Activated CD4-positive, alpha-beta T cell treated with anti-CD3 and anti-CD28 coated beads, Interleukin-2, amount 50 U/mL, for 48 hours (primary cell): ENCODE measurements around the gene RHOF.

ENCODE experiments used
- DNase-seq, 2 experiments: peaks; one replicate each; pipeline ENCODE4 v3.0.0-alpha.2; 2020

Gene RHOF

DNA sequence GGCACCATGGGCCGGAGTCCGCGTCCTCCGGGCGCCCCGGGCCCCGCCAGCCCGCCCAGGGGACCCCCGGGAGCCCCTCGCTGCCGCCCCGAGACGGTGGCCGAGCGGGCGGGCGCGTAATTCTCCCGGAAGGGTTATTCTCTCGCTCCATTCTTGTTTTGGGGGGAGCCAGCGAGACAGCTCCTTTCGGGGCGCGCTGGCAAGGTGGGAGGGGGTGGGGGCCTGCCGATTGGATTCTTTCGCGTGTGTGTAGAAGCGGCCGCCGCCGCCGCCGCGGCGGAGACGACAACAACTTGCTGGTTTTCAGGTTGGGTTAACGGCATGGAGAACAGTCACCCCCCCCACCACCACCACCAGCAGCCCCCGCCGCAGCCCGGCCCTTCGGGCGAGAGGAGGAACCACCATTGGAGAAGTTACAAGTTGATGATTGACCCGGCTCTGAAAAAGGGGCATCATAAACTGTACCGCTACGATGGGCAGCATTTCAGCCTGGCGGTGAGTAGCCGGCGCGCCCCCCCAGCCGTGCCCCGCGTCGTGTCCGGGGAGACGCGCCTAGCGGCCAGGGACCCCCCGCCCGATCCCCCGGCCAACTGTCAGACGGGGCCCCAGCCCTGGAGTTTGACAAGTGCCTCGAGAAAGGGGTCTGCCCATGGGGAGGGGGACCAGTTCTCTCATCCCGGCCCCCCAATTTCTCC, 11.1 kb upstream of the RHOF start:
- peak; percentile 54 to 56 for DNase-seq

DNA sequence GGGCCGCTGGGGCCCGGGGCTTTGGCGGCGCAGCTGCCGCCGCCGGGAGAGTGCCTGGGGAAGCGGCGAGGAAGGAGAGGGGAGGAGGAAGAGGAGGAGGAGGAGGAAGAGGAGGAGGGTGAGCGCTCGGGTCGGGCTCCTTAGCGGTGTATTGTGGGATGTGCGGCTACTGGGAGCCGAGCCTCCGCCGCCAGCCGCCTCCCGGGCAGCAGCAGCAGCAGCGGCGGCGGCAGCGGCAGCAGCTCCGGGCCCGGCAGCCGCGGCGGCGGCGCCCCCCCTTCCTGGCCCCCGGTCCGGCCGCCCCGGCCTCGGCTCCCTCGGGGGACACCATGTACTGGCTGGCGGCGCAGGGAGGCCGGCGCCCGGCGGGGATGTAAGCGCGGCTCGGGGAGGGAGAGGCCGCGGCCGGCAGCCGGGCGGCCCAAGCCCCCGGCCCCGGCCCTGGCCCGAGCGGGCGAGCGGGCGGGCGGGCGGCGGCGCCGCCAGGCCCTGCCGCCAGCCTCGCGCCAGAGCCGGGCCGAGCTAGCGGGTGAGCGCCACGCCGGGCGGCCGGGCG, 10.5 kb upstream of the RHOF start, which contains the start of gene SETD1B:
TSS of gene SETD1B (plus strand) at position 149 of the 556 bp plus-strand sequence. CDS start 729 bp downstream, outside the sequence.
- DNase-seq = peak; percentile 63 to 71

DNA sequence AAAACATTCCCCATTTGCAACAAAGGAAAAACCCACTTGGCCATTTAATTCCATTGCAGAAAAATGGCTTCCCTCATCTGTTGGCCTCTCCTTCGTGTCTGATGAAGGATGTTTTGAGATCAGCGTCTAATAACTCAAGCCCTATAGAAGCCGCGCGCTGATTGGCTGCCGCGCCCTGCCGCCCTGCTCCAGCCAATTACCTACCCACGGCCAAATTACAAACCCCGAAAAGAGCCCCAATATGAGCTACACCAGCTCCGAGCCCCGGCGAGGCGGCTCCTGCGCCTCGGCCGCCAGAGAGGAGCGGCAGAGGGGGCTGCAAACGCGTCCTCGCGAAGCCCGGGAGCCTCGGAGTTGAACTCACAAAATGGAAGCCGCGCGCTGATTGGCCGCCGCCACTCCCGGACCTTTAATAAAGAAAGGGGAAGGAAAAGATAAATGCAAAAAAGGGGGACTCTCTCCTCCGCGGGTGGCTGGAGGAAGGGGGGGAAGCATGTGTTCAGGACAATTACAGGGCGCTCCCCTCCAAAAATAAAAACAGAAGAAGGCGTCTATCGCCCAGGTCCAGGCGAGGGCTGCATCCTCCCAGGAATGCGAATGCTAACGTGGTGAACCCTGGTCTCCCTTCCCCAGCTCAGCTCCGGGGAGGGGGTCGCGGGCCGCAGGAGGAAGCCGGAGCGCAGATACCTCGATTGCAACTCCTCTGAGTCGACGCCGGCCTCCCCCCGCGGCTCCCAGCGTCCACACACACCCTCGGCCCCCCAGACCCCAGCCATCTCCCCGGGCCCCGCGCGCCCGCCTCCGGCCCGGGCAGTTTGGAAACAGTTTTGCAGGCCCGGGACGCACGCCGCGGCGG, 9.6 kb upstream of the RHOF start:
- peak; percentile 86 to 90 for DNase-seq

DNA sequence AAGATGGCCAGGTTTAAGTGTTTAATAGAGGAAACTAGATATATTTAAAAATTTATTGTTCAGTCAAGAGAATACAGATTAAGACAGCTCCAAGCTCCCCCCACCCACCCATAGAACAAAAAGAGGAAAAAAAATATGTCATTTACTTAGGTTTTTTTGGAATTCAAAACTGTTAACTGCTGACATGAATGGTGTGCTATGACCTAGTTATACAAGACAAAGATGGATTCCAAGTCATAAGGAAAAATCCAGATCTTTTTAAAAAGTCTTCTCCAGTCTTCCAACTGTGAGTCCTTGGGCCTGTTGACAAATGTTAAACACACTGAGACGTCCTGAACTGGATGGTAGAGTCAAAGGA, 9.0 kb upstream of the RHOF start:
- DNase-seq = no peak

DNA sequence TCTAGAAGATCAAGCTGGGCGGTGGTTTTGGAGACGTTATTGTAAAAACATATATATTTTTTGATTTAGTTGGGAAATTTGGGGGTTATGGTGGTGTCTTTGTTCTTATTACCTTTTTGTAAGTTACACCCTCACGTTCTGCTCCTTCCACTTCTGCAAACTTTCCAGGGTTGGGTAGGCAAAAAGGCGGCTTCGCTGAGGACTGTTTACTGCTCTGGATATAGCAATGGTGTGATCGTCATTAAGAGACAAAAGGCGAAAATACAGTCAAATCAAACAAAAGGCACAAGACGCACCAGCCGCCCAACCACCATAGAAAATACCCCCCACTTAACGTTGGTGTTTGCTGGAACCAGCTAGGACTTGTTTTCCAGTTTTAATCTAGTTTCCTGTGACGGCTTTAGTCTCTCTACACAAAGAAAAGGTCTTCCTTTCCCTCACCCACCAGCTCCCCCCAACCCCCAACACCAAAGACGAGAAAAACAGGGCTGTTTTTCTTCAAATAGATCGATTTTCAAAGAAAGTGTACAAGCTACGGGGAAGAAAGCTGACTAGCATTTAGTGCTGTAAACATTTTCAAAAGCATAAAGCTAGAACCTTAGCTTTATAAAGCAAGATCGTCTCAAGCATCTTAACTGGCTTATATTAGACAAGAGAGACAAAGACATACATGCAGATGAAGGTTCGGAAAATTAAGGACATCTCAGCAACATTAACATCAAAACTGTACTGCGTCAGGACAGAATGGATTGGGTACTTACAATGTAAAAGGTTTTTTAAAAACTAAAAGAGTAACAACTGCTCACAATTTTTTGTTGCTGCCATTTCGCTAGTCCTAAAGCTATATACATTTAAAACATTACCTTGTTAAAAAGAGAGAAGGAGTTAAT, 8.4 kb upstream of the RHOF start:
- DNase-seq = peak in 1 of 2 experiments; percentile 49

DNA sequence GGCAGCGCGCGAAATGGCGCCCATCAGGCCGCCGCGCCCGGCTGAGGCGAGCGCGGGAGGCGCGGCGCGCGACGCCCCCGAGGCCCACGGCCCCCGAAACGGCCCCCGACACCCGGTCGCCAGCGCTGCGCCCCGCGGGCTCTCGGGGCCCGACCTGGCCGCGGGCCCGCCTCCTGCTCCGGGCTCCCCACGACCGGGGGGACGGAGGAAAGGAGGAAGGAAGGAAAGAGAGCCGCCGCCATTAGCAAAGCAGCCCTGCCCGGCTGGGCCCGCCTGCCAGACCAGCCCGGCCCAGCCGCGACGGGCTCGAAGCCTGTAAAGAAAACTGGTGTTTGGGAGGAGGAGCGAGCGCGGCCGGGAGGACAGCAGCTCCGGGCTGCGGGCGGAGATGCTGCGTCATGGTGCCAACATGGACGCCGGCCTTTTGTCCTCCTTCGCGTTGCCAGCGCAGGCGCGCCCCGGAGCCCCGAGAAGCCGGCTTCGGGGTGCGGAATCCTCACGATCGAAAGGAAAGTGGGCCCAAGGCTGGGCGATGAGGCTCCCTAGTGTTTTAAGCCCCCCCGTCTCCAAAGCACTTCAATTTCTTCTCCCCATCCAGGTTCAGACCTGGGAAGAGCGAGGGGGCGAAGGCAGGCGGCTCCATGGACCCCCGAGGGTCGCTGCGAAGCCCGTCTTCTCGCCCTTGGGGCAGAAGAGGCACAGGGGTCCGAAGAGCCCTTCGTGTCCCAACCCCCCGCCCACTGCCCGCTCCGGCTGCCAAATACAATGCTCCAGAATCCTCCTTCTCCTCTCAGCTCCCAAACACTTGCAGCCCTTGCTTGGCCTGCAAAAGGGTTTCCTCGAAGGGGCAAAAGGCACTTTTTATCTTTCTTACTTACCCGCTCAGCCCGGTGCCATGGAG, 7.5 kb upstream of the RHOF start:
- peak; percentile 67 to 74 for DNase-seq

DNA sequence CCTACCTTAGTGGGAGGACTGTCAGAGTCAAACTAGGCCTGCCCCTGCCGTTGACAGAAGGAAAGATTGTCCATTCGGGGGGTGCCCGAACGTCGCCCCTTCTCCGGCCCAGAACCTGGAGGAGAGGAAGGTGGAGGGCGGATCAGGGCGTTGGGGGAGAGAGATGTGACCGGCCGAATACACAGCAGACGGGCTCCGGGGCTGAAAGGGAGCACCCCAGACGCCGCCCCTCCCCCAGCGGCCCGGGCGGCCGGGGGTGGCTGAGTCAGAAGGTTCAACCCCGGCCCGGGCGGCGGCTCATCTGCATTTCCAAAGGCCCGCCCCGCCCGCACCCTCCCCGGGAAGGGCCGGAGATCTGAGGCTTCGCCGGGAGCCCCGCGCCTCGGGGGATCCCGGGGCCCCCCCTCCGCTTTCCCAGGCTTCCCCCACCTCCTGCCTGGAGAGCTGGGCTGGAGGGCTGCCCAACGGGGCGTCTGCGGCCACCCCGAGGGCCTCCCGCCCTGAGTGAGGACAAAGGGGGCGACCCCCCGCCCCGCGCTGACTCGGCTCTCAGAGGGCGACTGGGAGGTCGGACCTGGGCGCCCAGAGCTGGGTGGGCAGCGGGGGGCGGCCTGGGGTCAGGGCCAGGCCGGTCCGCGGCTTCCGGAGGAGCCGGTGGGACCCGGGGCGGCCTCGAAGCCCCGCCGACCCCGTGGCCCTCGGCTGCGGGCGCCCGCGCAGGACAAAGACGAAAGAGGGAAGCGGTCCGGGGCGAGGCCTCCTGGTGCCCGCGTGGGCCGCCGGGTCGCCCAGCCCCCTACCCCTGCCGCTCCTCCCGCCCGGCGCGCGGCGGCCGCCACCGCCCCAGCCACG, 6.6 kb upstream of the RHOF start:
- peak; percentile 84 to 86 for DNase-seq

DNA sequence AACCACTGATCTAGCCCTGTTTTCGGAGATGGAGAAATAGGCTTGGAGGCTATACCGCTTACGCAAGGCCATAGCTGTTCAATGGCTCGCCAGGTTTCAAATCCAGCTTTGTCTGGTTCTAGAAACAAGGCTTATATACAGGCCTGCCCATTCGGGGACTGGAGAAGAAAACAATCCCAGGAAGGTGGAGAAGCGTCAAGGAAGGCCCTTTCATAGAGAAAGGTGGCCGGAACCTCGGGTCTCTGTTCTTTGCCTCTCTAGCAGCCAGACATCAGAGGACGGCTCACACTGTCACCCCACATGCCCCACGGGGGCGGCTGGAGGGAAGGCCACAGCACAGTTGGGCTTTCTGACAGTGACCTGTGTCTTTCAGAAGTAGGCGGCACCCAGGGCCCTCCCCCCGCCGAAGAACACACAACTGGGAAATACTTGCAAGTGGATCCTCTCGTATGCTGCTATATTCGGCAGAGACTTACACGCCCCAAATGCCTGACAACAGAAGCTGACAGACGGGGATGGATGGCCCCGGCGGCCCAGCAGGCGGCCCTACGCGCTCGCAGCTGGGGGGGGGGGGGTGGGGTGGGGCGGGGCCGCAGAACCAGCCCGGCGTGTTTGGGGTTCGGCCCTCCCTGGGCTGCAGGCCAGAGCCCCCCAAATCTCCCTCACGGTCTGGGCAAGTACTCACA, 5.8 kb upstream of the RHOF start:
- peak; percentile 66 to 77 for DNase-seq

DNA sequence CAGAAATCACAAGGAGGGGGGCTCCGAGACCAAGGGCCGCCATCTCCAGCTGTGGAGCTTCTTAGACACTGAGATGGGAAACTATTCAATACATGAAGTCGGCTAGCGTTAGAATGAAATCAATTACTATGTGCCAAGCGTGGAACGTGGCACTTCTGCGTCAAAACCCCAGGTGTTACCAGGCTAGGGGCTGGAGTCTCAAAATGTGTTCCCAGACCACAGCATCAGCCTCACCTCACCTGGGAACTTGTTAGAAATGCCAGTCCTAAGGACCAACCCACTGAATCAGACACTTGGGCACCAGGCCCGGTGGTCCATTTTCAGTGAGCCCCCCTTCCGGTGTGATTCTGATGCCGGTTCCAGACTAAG, 5.3 kb upstream of the RHOF start:
- DNase-seq = no peak

DNA sequence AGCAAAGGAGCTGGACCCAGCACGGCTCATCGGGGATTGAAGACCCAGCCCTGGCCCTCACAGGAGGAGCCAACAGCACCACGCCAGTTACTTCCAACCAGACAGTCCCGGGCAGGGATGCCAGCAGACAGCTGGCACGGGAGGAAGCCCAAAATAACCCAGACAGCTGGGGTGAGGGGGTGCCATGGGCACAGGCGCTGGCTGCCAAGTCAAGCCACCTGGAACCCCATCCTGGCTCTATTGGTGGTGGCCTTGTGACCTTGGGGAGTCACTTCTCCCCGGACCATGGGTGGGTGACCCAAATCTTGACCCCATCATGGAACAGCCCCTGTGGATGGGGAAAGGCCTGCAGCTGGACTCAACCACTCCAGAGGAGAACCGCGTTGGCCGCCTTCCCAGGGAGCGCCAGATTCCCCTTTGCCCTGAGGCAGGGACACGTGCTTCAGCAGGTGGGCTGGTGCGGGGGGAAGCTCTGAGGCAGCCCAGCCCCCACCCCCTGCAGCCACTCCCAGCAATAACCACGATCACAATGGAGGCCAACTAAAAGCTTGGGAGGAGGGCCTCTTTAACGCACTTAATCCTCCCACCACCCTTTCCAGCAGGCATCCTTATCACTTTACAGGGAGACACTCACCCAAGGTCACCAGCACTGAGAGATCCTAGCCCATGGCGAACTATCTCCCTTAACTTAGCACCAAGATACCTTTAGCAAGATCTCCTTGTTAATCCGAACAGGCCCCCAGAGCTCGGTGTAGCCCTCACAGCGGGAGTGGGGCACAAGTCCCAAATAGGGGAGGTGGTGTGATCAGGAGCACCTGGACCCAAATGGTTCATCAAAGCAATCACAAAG, 4.7 kb upstream of the RHOF start:
- no peak for DNase-seq

DNA sequence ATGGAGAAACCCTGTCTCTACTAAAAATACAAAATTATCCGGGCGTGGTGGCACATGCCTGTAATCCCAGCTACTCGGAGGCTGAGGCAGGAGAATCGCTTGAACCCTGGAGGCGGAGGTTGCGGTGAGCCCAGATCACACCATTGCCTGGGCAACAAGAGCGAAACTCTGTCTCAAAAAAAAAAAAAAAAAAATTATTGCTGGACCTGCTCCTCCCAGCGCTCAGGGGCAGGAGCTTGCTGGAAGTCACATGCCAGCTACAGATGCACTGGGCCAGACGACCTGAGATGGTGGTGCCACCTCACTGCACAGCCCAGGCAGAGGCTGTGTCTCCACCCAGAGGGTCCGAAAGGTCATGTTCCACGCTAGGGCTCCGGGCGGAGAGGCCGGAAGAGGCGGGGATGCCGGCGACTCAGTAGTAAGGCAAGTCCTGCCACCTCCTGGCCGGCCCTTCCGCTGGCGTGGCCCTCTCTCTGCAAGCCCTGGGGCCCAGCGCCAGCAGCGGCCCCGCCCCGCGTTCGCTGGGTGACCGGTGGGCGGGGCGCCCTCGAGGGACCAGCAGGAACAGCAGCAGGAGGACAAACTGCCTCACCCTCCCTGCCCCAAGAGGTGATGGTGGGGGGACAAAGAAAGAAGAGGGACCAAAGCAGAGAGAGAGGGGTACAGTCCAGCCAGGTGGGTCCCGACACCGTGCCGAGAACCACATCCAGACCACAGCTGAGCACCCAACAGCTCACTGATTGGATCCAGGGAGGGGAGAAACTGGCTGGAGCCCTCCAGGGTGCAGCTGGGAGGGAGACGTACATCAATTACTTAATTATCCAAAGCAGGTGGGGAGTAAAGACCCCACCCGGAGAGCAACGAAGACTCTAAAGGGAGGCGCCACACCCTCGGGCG, 3.6 kb upstream of the RHOF start:
- DNase-seq = no peak

DNA sequence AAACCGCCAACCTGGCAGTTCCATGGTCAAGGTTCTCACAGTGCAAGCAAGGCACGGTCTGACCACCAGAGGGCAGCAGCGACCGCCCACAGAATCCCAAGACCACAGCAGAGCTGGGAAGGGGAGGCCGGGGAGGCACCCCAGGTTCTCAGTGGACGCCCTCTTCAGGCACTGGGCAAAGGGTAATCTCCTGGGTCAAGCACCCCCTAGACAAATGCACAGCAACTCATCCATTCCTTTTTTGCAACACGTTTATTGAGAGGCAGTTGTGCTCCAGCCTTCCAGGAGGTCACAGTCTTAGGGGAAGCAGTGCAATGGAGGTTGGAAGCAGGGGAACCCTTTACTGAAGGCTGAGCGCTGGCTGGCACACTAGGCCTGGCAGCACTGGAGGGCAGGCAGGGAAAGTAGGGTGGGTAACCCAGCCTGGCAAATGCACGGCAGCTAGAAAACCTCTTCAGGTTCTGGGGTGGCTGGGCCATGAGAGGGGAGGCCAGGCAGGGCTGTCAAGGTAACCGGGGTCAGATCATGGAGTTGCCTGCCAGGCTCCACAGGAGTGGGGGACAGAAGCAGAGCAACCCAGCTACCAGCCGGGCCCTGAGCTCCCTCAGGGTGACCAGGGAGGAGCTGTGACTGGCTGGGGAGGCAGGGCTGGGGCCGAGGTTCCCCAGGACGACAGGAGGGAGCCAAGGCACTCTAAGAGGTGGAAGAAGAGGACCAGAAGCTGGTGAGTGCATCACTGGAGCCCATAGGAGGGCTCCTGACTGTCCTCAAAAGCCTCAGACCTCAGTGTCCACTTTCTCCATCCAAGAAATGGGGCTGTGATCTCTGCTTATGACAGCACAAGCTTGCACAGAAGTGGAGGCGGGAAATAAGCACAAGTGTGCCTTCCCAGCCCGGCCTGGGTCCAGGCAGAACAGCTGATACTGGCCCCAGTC, 1.8 kb upstream of the RHOF start:
- DNase-seq = peak; percentile 88 to 92

DNA sequence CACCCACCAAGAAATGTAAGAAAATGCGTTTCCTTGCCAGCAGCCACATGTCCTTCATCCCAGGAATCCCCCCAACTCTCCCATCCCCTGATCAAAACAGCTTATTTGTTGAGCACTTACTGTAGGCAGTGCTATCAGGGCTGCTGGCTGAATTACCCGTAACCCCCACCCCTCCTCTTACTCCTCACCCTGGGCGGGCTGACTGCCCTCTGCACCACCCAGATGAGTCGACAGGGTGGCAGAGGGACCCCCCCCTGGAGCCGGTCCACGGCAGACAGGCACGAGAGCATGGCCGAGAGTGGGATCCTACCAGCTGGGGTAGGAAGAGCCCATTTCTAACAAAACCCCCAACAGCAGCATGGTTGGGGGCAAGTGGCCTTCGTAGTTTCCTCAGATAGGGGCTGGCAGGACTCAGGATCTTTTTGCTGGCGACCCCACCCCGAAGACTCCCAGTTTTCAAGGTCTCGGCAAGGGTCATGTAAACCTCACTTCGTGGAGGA, 1.1 kb upstream of the RHOF start:
- peak; percentile 48 to 57 for DNase-seq

DNA sequence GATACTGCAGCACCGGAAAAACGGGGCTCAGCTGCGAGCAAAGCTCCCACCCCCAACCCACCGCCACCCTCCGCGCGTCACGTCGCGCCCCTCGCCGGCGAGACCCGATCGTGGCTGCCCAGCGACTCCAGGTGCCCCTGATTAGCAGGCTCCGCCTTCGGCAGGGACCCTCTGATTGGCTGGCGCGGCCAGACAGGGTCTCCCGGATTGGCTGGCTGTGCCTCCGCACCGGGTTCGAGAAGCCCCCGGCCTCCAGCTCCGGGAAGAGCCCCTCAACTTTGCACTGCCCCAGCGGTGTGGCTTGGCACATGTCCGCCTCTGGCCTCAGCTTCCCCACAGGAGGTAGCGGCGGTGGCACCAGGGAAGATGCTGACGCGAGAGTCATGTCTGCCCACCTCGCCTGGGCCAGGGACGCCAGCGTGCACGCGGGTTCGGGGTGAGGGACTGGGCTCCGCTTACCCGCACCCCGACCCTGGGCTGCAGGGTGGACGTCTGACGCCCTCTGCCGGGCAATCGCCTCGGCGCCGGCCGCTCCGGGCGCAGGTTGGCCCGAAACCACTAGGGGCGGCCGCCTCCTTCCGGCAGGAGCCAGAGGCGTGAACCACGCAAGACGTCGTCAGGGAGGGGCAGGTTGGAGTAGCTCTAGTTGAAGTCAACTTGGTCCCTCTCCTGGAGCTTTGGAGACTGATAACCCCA, 498 bp upstream of the RHOF start:
- DNase-seq = peak; percentile 95 to 96

DNA sequence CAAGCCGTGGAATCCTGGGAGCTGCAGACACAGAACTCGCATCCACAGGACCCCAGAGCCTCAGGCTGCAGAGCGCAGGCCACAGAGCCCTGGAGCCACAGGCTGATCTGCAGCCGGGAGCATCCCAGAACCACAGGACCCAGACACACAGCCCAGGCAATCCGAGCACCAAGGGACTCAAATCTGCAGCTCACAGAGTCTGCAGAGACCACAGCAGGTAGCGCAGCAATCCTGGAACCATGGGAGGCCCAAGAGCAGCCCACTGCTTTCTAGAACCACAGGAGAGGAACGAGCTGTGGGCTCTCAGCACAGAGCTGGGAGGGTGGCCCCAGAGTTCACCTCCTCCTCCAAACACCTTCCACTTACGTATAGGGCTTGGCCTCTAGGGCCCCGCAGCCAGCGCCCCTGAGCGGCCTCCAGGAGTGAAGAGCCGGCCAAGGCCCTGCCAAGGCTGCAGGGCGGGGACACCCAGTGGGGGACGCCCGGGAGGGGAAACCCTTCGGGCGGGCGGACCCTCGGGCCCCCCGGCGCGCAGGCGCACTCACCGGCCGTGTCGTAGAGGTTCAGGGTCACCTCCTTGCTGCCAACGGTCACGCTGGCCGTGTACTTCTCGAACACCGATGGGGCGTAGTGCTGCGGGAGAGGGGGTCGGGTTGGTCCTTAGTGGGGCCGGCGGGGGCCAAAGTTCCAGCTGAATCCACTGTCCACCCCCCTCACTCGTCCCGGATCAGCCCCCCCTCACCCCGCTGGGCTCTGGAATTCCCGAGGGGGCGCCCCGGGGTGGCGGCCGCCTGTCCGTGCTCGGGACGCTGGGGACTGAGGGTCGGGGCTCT, 665 bp downstream of the RHOF start:
- peak; percentile 55 to 66 for DNase-seq
